Ureter (tissue), 1 donor: Measurements from ENCODE around the gene USH2A. TPM values are rescaled to one million over a fixed set of nuclear protein-coding genes. Genes with fewer than 3 reads are reported as not detected.

Experiments used
- DNase-seq: peaks from one replicate; pipeline ENCODE4 v3.0.0-alpha.2; 2020; ENCODE audit warnings: low spot score
- total RNA-seq: library from RNA; stranded (reverse); gene quantifications from one replicate; pipeline ENCODE4 v1.2.4, GENCODE V29; 2023
- donor health status: DM: yes; HTN: yes; CAD: no.

The USH2A gene
- total RNA-seq, 1 donor from 2014 or later, result 0.23 TPM

DNA sequence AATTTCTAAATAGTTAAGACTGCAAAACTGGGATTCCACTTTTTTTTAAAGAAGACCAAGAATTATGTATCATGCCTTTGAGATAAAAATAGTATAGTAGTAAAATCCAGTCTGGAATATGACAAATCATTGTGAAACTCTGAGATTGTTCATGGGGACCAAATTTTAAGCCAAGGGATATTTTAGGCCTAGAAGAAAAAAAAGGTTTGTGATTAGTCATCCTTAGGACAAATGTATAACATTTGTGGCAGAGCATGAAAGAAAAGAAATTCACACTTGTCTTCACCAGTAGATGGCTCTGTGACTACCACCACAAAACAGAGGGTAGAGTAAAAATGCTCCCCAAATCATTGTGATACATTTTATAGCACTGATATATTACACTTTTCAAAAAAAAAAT lies 630.1 kb downstream of the USH2A start:
- no peak for DNase-seq

DNA sequence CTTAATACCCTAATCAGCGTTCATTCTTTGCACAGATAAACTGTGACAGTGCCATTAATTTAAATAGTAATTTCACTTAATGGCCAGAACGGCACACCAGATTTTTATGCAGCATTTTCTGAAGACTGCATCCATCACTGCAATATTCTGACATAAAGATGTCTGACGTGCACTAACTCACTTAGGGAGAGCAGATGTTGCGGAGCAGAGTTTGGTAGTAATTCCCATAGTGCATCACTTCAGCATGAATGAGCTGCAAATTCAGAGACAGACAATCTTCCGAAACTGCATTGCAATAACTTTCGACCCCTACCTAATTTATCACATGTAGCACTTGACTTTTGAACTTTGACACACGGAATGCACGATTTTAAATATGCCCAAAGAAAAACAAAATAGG lies 630.8 kb downstream of the USH2A start:
- DNase-seq, result no peak

DNA sequence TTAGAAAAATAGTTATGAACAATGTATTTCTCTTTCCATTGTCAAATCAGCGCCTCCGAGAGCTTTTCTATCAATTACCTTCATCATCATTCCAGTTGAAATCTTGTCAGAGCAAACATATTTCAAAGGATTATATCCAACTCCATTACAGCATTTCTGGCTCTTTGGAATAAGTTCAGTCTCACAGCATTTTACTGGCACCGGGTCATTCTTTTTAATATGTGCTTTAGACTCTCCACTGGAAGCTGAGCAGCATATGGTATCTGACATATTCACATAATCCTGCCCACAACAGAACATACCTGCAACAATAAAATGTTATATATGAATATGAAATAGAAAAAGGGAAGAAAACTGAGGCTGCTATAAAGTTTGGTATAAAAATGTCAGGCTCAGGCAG lies 633.3 kb downstream of the USH2A start:
- no peak for DNase-seq

DNA sequence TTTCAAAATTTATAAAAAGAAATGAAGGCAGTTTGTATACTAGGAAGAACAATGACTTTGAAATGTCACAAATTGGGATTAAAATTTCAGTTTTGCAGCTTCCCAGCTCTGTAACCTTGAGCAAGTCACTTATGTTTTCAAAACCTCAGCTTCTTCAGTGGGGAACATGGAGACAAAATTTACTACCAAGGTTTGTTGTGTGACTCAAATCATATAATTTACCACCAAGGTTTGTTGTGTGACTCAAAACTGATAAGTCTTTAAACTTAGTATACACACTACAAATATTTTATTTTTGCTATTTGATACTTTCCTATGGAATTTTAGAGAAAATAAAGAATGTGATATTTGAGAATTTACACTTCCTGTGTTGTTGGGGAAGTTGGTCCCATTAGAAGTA lies 636.3 kb downstream of the USH2A start:
- DNase-seq, result no peak

DNA sequence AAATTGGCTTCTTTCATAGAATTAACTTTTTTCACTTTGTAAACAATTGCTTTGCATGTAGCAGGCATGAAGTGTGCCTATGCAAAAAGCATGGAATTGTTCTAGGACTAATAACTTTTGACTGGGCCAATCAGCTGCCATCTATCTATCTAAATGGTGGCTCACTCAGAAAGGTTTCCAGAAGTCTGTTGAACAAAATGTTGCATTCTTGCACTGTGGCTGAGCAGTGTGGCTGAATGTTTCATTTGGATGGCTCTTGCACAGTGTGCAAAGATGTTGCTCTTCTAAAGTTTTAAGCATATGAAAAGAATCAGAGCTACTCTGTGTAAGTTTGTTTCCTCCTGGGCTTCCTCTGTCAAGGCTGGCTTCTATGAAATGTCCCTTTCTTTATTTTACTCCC lies 642.6 kb downstream of the USH2A start:
- no peak for DNase-seq

DNA sequence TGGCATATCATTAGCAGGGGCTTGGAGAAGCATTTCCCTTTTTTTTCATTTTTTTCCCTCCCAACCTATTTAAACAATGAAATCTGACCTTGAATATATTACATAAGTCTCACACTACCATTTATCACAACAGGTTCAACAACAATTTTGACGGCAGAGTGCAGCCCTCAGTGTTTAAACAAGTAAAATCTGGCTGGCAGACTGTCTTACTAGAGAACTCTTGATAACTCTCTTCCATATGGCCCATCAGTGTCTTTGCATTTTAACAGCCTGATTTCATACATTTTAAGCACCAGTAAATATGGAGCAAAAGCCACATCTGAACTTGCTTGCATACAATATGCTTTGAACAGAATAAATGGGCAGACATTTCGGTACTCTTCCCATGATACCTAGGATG lies 643.1 kb downstream of the USH2A start:
- no peak for DNase-seq

DNA sequence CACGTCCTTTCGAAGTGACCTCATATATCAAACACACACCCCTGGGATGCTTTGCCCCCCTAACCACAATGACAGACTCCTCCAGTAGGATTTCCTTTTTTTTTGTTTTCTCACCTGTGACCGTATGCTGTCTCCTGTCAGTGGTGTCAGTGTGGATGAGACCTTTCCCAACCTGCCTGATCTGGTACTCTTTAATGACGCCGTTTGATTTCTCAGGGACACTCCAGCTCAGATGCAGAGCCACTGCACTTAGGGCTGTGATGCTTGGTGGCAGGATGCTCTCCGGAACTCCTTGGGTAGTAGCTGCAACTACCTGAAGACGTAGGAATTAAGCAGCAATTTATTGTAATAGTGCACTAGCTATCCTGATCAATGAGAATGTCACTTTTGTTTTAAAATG lies 643.5 kb downstream of the USH2A start:
- no peak for DNase-seq

DNA sequence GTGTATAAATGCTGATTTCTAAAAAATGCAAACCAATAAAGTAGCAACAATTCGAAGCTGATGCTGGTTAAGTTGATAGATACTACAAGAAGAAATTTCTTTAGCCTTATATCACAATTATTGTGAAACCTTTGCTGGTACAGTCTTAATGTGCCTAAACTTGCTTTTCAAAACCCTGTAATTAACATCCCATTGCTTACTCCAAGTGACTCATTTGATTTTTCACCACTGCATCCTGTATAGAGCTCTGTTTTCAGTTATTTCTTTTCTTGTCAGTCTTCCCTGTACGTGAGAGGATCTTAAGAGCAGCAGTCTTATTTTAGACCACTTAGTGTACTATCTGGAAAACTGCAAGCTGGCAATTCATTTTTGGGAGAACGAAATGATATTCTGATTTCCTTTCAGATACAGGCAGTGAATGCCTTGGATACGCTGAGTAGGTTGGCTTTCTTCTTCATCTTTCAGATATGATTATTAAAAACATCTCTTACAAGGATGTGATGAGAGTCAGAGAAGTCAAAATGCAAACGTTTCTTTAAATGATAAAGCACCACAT lies 645.8 kb downstream of the USH2A start:
- no peak for DNase-seq

DNA sequence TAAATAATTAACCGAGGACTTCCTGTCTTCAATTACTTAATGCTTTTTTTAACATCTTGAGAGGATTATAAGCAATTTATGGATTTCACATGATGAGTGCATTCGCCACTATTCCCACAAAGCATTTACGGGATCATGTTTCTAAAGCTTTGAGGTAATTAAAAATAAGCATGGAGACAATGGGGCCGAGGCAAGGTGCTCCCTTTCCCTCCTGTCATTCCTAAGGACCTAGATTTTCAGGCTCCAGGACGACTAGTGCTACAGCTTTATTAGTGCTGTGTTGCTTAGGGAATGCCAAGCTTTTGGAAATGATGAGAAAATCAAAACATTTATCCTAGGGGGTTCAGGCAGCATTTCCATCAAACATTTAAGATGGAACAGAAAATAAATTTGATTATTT lies 646.9 kb downstream of the USH2A start:
- no peak for DNase-seq

DNA sequence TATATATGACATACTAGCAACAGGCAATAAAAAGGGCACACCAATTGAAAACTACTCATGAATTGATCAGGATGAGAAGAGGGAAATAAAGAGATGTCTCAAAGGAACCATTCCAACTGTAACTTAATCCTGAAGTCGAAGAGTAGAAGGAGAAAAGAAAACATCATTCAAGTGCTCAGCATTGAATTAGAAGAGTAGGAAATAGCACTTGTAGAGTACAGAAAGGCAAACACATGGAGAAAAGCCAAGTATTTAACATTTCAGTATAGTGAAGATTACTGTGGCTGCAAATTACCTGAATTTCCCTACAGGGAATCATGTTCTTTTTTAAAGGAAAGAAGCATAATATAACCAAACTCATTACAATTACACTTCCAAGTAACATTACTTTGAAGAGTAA lies 651.1 kb downstream of the USH2A start:
- no peak for DNase-seq

DNA sequence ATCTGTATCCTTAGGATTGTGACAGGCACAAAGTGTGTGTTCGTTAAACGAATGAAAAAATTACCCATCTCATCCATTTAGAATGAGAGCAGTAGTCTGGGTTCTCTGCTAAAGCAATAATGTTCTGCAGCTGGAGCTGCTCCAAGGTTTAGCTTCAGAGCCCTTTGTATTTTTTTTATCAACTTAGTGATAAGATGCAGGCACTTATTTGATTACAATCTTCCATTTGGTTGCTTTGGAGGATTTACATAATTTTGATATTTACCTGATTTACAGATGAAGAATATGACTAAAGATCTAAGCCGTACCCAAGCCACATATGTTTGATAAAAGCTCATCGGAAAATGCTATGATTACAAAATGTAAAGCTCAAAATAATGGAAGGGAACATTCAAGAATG lies 654.9 kb downstream of the USH2A start:
- no peak for DNase-seq

DNA sequence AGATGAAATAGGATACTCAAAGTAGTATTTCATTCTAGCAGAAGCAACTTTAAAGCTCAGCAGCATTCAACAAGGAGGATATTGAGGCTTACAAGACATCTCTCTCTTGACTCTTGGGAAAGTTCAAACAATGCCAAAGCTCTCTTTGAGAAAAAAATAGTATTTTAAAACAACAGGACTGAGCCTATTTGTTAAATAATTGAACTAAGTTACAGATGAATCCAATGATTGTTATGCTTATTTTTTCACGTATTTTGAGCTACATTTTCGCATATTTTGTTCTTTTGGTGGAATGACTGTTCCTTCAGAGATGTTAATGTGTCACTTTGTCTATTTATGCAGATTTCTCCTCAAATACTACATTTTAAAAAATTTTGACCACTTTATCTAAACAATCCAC lies 655.5 kb downstream of the USH2A start:
- DNase-seq, result no peak

DNA sequence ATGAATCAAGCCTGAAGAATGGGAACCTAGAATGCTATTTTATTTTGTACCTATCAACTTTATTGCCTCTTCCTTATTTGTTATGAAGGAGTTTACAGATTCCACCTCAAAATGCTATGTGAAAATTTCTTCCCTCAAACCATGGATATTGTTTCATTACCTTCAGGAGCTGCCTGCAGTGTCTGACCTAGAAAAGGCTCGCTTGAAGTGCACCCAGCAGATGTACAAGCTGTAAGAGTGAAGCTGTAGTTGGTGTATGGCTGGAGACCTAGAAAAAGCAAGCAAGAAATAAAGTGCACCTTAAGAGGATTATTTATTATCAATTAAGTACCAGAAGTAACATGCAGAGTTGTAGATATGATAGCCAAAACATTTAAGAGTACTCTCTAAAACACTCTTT lies 656.7 kb downstream of the USH2A start:
- no peak for DNase-seq

DNA sequence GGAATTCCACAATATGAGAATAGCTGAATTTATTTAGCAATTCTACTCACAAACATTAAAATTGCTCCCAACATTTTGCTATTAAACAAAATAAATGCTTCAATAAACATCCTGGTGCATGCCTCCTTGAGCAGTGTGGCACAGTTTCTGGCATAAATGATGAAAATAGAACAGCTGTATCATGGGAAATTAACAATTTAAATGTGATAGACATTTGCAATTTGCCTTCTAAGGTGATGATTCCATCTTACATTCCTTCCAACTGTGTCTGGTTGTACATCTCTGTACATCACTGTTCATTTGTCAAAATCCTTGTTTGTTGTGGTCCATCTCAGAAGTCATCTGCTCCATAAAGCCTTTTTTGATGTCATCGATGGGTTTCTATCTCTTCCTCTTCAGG lies 657.4 kb downstream of the USH2A start:
- DNase-seq, result no peak

DNA sequence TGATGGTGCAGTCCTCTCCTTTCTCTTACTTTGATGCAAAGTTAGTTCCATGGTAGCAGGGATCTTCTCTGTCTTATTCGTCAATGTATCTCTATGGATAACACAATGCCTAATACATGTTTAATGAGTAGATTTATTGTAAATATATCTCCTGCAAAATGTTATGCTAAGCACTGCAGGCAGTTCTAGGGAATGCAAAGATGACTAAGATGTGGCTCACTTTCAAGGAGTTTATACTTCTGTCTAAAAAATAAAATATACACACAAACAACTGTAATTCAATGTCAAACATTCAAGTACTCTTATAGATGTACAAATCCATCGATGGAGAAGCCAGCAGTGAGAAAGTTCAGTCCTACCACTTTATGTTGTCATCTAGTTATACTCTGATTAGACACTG lies 661.8 kb downstream of the USH2A start:
- no peak for DNase-seq

DNA sequence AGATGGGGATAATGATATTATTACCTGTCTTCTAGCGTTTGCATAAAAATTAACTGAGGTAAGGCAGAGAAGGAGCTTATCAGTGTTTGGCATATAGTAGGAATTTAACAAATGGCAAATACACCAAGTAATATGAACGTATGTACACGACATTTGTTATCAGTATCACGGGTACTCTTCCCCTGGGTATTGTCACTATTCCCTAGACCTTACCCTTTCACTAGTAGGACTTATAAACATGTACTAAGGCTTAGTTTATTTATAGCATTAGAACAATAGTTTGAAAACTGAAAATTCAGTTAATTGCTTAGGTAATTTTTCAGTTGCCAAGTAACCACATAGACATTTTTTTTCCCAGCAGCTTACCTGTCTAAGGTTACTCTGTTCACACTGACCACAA lies 669.1 kb downstream of the USH2A start:
- DNase-seq, result no peak

DNA sequence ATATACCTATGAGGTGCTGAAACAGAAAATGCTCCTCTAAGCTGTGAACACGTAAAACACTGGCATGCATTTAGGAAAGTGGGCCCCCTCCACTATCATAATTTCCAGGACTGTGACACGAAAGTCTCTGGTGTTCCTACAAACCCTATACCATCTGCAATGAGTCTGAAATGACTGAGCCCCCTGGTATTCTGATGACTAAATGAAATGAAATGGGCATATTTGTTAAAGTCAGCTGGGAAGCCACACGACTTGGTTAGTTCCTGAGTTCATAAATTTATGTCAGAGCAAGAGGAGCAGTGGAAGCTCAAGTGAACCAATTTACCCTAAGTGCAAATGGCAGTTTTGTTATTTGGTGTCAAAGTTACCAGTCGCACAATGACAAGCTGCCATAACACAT lies 673.8 kb downstream of the USH2A start:
- no peak for DNase-seq

DNA sequence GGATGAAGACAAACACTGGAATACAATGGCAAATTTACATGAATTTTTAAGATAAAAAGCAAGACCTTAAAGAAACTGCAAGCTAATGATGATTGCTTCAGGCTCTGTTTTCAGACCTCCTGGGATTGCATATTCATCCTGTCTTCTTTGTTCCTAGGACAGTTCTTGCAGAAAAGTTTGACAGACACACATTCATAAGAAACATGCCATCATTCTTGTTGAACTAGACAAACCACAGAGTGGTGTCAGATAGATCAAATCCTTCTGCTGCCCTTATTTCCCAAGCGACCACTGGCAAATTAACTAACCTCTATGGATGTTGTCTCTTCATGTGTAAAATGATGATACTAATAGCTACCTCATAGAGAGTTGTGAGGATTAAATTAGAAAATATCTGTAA lies 674.8 kb downstream of the USH2A start:
- no peak for DNase-seq

DNA sequence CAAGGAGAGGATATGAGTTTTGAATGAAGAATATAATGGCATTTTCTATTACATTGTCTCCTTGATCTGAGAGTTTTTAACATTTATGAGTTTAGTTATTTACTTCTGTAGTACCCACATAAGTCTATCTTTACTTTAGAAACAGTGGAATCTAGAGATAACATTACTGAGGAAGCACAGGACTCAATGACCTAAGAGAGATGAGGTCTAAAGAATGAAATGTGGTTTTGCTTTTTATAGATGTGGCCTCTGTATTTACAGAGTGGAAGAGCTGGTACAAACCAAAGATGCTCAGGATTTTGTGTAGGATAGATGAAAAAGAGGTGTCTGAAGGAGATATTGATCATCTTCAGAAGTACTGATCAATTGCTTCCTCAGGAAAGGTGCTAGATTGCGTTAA lies 678.8 kb downstream of the USH2A start:
- DNase-seq, result no peak

DNA sequence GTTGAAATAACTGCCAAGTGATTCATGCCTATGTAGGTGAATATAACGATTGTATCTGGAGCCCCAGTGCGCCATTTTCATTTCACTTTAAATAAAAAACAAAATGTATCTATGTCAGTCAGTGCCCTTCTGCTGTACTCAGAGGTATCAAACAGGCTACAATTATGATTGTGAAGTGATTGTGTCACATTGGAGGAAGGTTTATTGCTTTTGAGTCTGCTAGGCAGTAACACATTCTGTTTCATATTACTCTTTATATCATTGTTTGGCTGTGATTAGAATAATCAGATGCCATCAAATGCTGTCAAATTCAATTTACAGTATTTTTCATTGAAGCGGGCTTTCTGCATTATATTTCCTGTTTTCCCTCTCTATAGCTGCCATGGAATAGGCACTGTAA lies 684.2 kb downstream of the USH2A start:
- no peak for DNase-seq

DNA sequence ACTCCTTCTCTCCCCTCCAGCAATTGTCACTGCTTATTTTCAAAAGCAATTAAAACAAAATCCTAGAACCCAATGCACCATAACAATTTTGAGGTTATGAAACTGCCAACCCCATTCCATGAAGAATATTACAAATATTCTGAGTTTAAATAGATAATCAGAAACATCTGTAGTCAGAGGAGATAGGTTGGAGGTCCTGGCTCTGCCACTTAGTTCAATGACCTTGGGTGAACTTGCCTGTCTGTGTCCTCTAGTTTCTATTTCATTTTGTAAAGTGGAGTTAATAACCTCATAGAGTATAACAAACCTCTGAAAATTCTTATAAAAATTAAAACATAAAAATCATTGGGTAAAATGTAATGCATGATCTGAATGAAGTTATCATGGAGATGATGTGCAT lies 691.5 kb downstream of the USH2A start:
- DNase-seq, result no peak

DNA sequence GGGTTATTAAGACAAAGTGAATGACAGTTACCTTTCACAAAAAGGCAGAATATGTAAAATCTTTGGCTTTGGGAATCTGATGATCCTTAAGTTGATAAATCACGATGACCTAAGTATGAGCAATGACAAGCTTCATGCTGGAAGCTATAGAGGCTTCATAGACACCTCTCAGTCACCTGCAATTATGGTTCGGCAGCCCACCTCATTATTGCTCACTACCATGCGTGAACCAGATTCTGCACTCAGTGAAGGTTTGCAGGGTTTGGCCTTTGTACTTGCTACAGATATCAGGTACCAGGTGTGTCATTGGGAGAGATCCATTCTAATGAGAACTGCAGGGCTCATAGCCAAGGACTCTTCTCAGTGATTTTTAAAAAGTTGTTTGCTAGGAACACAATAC lies 692.6 kb downstream of the USH2A start:
- DNase-seq, result no peak

DNA sequence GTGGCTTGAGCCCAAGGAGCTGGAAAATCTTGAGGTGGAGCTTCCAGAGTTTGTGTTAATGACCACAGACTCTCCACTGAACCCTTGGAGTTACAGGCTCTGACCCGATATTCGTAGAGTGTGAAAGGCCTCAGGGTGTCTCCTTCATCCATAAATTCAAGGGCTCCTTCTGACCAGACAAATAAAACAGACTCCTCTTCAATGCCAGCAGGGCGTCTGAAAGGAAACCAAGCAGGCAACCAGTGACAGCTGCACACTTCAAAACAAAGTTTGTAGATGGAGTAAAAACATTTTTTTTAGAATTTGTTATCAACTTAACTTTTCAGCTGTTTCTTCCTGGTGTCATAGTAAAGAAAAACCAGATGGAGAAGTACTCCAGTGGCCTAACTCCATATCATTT lies 695.1 kb downstream of the USH2A start:
- no peak for DNase-seq

DNA sequence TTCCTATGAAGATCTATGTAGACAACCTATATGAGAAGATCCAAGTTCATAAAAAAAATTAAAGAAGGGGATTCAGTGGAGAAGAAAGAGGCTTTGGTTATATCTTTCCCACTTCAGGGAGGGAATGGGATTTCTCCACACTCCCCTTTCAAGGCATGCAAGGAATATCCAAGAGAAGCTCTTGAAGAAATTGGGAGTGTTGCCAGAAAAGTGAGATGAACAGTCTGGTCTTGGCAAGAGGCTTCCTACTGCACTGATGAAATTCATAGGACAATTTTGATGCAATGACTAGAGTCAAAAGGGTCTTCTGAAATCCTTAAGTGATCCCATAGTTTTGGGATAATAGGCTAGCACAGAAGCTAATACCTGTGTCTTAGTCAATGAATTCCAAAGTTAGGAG lies 703.1 kb downstream of the USH2A start:
- no peak for DNase-seq

DNA sequence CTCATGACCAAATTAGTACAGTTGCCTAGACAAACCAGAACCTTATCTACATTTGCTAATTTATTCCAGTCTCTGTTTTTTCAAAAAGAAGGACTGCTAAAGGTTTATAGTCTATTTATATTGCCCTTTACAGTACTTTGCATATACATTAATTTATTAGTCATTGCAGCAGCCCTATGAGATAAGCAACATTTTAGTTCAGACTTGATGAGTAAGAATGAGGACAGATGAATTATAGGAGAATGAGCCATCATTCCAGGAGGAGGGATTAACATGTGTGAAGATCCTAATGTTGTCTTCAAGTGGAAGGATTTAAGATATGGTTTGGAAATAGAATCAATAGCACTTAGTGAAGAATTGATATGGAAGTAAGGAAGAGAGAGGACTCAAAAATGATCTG lies 703.7 kb downstream of the USH2A start:
- DNase-seq, result no peak
